ENCODE results near the gene FBH1. TPM values are rescaled to one million over a fixed set of nuclear protein-coding genes. Genes with fewer than 3 reads are reported as not detected.
"Not testable (repeated sequence)": the region's sequence is repeated elsewhere in the genome, so short reads cannot be mapped to it uniquely, and the experiment has no call there.

FBH1 gene
- total and polyA plus RNA-seq, 7 donors: 32.4 to 59.3 (median 43.2) TPM

- H3K36me3 ChIP-seq (ENCODE audit: insufficient read depth in 1 of 2, low read depth in 1 of 2): peaks cover 0 to 75% of the 10 kb centered on the region in 2 donors
- no peak for DNase-seq
These were observed 69.6 kb downstream of the FBH1 start for GRCh38 chr10:5959581-5960069.

GRCh38 chr10:5960070-5960972 is 70.3 kb downstream of the FBH1 start:
- Histone ChIP-seq H3K36me3 (ENCODE audit: insufficient read depth in 1 of 2, low read depth in 1 of 2) (peaks cover 0 to 69% of the 10 kb centered on the region in 2 donors), H3K27me3 (ENCODE audit: insufficient read depth in 3 of 3, low read length in 2 of 3) (no peaks in the 10 kb centered on the region), H3K4me3 (no peak overlapping the region), H3K27ac (no peak overlapping the region), H3K4me1 (no peaks in the 10 kb centered on the region), H3K9me3 (no peaks in the 10 kb centered on the region)
- intact Hi-C loops (cut with DNase I): no loop called here
- ATAC-seq (no peak), DNase-seq (no peak)
- WGBS, 3 donors: 88% methylated on average over 18 of the region's 18 CpGs
- no peak for TF ChIP-seq CTCF (IDR thresholded peaks at IDR 0.05)

More at GRCh38 chr10:5959581-5960069, 69.6 kb downstream of the FBH1 start:
- Histone ChIP-seq H3K27ac (no peak overlapping the region), H3K9me3 (no peaks in the 10 kb centered on the region), H3K4me1 (no peaks in the 10 kb centered on the region), H3K4me3 (no peak overlapping the region), H3K27me3 (ENCODE audit: insufficient read depth in 3 of 3, low read length in 2 of 3) (no peaks in the 10 kb centered on the region)
- WGBS, 3 donors: 89 to 92% (median 91%) methylated on average over 10 of the region's 10 CpGs
- no peak for ATAC-seq
- intact Hi-C loops (cut with DNase I): no loop called here
- no peak for TF ChIP-seq CTCF (IDR thresholded peaks at IDR 0.05)

GRCh38 chr10:5960973-5961275 is 70.9 kb downstream of the FBH1 start:
- ATAC-seq; H3K27ac ChIP-seq; H3K9me3 ChIP-seq; H3K27me3 ChIP-seq (ENCODE audit: insufficient read depth in 3 of 3, low read length in 2 of 3); H3K4me3 ChIP-seq; intact Hi-C loops (cut with DNase I); H3K4me1 ChIP-seq; DNase-seq: not testable (repeated sequence)
- peaks cover 0 to 68% of the 10 kb centered on the region in 2 donors for H3K36me3 ChIP-seq (ENCODE audit: insufficient read depth in 1 of 2, low read depth in 1 of 2)
- 95 to 98% (median 98%) methylated on average over 10 of the region's 10 CpGs for WGBS, 3 donors

GRCh38 chr10:5961405-5962100 is 71.5 kb downstream of the FBH1 start:
- peaks cover 0 to 69% of the 10 kb centered on the region in 2 donors for H3K36me3 ChIP-seq (ENCODE audit: insufficient read depth in 1 of 2, low read depth in 1 of 2)

GRCh38 chr10:5962358-5962940 is 72.4 kb downstream of the FBH1 start:
- ATAC-seq; intact Hi-C loops (cut with DNase I); H3K4me1 ChIP-seq; H3K9me3 ChIP-seq; H3K27ac ChIP-seq; H3K4me3 ChIP-seq; H3K27me3 ChIP-seq (ENCODE audit: insufficient read depth in 3 of 3, low read length in 2 of 3); DNase-seq: not testable (repeated sequence)
- peaks cover 0 to 69% of the 10 kb centered on the region in 2 donors for H3K36me3 ChIP-seq (ENCODE audit: insufficient read depth in 1 of 2, low read depth in 1 of 2)
- 94 to 97% (median 96%) methylated on average over 10 of the region's 10 CpGs for WGBS, 3 donors

More at GRCh38 chr10:5961405-5962100, 71.5 kb downstream of the FBH1 start:
- Histone ChIP-seq H3K27ac (no peak overlapping the region), H3K9me3 (no peaks in the 10 kb centered on the region), H3K4me1 (no peaks in the 10 kb centered on the region), H3K4me3 (no peak overlapping the region), H3K27me3 (ENCODE audit: insufficient read depth in 3 of 3, low read length in 2 of 3) (no peaks in the 10 kb centered on the region)
- no peak for TF ChIP-seq CTCF (IDR thresholded peaks at IDR 0.05)
- intact Hi-C loops (cut with DNase I): no loop called here
- DNase-seq (no peak), ATAC-seq (peak in 1 of 4 donors; percentile 30)
- WGBS, 3 donors: 90 to 92% (median 90%) methylated on average over 29 of the region's 29 CpGs
